Skeletal muscle tissue (tissue), 4 donors: ENCODE data around the gene MYOF. TPM values are rescaled to one million over a fixed set of nuclear protein-coding genes. Genes with fewer than 3 reads are reported as not detected.
A peak's percentile ranks its signal among the peaks of the same experiment; 100 is the strongest.

Experiments
- H3K27ac ChIP-seq: one replicate; pipeline ENCODE4 v1.7.0; 2013; ENCODE audit warnings: mild to moderate bottlenecking, low read depth, low read length, inconsistent platforms
- H3K27me3 ChIP-seq, 3 donors: one replicate each; pipeline ENCODE4 v1.7.0; 2013; ENCODE audit warnings: low read length in 3 of 3; ENCODE audit not compliant: control insufficient read depth in 3 of 3, insufficient read depth in 3 of 3
- H3K36me3 ChIP-seq, 3 donors: one replicate each; pipeline ENCODE4 v1.7.0; 2013; ENCODE audit warnings: low read length in 3 of 3; ENCODE audit not compliant: control insufficient read depth in 3 of 3, insufficient read depth in 3 of 3
- H3K4me1 ChIP-seq, 3 donors: one replicate each; pipeline ENCODE4 v1.7.0; 2013; ENCODE audit warnings: low read length in 3 of 3, mild to moderate bottlenecking in 3 of 3; ENCODE audit not compliant: control insufficient read depth in 3 of 3, insufficient read depth in 3 of 3
- H3K4me3 ChIP-seq, 3 donors: one replicate each; pipeline ENCODE4 v1.7.0; 2013; ENCODE audit warnings: low read length in 3 of 3
- H3K9ac ChIP-seq, 3 donors: one replicate each; pipeline ENCODE4 v1.7.0; 2013; ENCODE audit warnings: low read length in 3 of 3, mild to moderate bottlenecking in 3 of 3, moderate library complexity in 2 of 3, low read depth in 1 of 3
- H3K9me3 ChIP-seq, 3 donors: one replicate each; pipeline ENCODE4 v1.7.0; 2013; ENCODE audit warnings: low read length in 3 of 3; ENCODE audit not compliant: control insufficient read depth in 3 of 3
- total RNA-seq: library from RNA; depleted of rRNA; stranded (reverse); fragments of >200 nt; gene quantifications from one replicate; pipeline ENCODE4 v1.2.3, GENCODE V29; 2014
- donor health status: Osteomylitis.

Gene MYOF
- total RNA-seq, 1 donor from 2014 or later = 45.4 TPM

GRCh38 chr10:93417921-93418320, 64.2 kb downstream of the MYOF start:
- Histone ChIP-seq H3K9me3 (no peaks in the 10 kb centered on the region), H3K27me3 (no peaks in the 10 kb centered on the region), H3K4me1 (peaks cover 22 to 45% (median 27%) of the 10 kb centered on the region in 3 donors), H3K27ac (peak overlapping the region; percentile 34), H3K9ac (no peak overlapping the region), H3K4me3 (no peak overlapping the region), H3K36me3 (no peaks in the 10 kb centered on the region)

DNA sequence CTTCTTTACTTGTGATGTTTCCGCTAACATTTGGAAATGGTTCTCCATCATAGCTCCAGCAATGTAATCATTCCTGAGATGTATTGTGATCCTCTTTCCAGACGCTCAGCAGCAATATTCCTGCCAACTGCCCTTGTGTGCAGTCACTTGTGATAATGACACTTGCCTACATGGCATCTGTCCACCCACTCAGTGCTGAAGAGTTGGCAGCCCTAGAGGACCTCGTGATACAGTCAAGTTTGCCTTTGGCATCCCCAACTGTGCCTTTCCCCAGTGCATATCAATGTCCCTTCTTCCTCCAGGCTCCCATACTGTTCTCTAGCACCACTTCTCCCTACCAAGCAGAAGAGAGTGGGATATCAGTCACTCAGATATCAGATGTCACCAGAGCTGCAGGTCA, 64.9 kb downstream of the MYOF start:
- H3K27ac ChIP-seq = peak overlapping the region; percentile 34

DNA sequence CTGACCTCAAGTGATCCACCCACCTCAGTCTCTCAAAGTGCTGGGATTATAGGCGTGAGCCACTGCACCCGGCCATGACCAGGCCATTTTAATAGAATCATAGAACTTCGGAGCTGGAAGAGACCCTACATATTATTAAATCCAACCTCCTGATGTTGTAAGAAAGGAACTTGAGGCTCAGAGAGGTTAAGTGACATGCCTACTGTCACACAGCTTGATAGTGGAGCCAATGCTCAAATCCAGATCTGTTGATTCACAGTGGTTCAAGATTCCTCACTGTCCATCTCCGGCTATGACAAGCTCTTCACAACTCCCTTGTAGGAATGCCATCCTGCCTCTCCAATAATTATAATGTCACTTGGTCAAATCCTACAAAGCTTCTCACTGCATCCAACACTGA, 65.3 kb downstream of the MYOF start:
- Histone ChIP-seq H3K9ac (no peak overlapping the region), H3K36me3 (no peaks in the 10 kb centered on the region), H3K27me3 (no peaks in the 10 kb centered on the region), H3K4me1 (peaks cover 24 to 42% (median 28%) of the 10 kb centered on the region in 3 donors), H3K9me3 (no peaks in the 10 kb centered on the region), H3K4me3 (no peak overlapping the region), H3K27ac (peak overlapping the region; percentile 34)

More for the DNA sequence above, 64.9 kb downstream of the MYOF start:
- Histone ChIP-seq H3K36me3 (no peaks in the 10 kb centered on the region), H3K9me3 (no peaks in the 10 kb centered on the region), H3K27me3 (no peaks in the 10 kb centered on the region), H3K9ac (no peak overlapping the region), H3K4me1 (peaks cover 23 to 44% (median 29%) of the 10 kb centered on the region in 3 donors), H3K4me3 (no peak overlapping the region)

DNA sequence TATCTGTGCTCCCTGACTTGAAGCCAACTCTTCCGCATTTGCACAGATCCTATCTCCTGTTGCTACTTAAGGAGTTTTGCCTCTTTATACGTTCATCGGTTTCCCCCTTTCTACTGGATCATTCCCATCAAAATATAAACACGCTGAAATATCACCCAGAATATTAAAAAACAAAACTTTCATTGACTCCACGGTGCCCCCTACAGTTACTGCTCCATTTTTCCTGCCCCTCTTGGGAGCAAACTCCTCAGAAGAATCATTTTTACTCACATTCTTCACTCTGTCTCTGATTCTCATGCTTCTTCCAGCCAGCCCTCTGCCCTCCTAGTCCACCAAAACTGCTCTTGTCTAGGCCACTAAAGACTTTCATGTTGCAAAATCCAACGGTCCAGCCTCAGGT, 66.4 kb downstream of the MYOF start:
- Histone ChIP-seq H3K27ac (no peak overlapping the region), H3K4me1 (peaks cover 18 to 32% (median 23%) of the 10 kb centered on the region in 3 donors), H3K9me3 (no peaks in the 10 kb centered on the region), H3K9ac (no peak overlapping the region), H3K27me3 (no peaks in the 10 kb centered on the region), H3K36me3 (no peaks in the 10 kb centered on the region), H3K4me3 (no peak overlapping the region)

- Histone ChIP-seq H3K4me3 (no peak overlapping the region), H3K9me3 (no peaks in the 10 kb centered on the region), H3K4me1 (peaks cover 10 to 14% (median 12%) of the 10 kb centered on the region in 3 donors), H3K27ac (no peak overlapping the region), H3K9ac (no peak overlapping the region), H3K36me3 (peaks cover 0 to 5% (median 0%) of the 10 kb centered on the region in 3 donors), H3K27me3 (no peaks in the 10 kb centered on the region)
Observed at GRCh38 chr10:93413252-93413689, 68.9 kb downstream of the MYOF start.

GRCh38 chr10:93412801-93413200, 69.3 kb downstream of the MYOF start:
- H3K4me3 ChIP-seq = no peak overlapping the region
- peaks cover 0 to 7% (median 0%) of the 10 kb centered on the region in 3 donors for H3K36me3 ChIP-seq
- H3K27me3 ChIP-seq = no peaks in the 10 kb centered on the region
- no peak overlapping the region for H3K27ac ChIP-seq
- peaks cover 10% of the 10 kb centered on the region in 3 donors for H3K4me1 ChIP-seq
- H3K9me3 ChIP-seq = no peaks in the 10 kb centered on the region
- H3K9ac ChIP-seq = no peak overlapping the region

DNA sequence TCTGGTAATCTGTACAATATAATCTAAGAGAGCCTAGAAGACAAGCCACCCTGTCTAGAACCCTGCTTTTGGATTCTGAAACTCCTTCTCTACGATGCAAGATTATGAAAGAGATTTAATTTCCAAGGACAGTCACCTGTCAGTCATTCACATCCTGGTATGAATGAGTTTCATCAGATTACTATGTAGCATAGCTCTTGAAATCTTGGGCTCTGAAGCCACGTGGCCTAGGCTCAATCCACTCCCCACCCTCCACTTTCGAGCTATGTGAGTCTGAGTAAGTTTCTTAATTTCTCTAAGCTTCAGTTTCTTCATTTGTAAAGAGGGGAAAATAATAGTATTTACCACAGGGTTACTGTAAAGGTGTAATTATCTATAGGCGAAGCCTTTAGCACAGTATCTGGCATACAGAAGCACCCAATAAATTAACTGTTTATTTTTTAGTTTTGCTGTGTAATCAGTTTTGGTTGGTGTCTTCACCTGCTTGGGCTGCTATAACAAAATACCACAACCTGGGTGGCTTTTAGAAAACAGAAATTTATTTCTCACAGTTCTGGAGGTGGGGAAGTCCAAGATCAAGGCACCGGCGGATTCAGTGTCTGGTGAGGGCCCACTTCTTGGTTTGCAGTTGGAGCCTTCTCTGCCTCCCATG, 71.3 kb downstream of the MYOF start:
- H3K9ac ChIP-seq = no peak overlapping the region
- H3K9me3 ChIP-seq = no peaks in the 10 kb centered on the region
- H3K4me1 ChIP-seq = peaks cover 0 to 4% (median 2%) of the 10 kb centered on the region in 3 donors
- no peaks in the 10 kb centered on the region for H3K27me3 ChIP-seq
- H3K27ac ChIP-seq = no peak overlapping the region
- no peak overlapping the region for H3K4me3 ChIP-seq
- peaks cover 0 to 8% (median 2%) of the 10 kb centered on the region in 3 donors for H3K36me3 ChIP-seq

DNA sequence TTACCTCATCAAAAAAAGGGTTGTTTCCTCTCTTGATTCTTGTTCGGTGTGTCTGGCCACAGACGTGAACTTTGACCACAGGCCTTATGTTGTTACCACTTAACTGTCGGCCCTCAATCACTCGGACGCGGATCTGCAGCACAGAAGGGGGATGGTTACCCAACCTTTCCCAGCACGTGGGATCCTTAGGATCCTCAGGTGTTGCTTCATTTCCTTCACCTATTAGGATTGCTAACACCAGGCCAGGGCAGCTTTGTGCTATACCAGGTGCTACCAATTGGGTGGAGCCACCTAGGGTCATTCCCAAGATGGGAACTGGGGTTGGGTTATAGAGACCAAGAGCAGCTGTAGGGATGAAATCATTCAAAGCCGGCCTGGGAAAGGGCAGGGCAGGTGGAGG, 73.4 kb downstream of the MYOF start:
- Histone ChIP-seq H3K36me3 (peaks cover 0 to 11% (median 2%) of the 10 kb centered on the region in 3 donors), H3K9ac (no peak overlapping the region), H3K4me3 (no peak overlapping the region), H3K4me1 (peaks cover 0 to 4% (median 2%) of the 10 kb centered on the region in 3 donors), H3K9me3 (no peaks in the 10 kb centered on the region), H3K27ac (no peak overlapping the region), H3K27me3 (no peaks in the 10 kb centered on the region)

GRCh38 chr10:93406364-93407145, 75.6 kb downstream of the MYOF start:
- Histone ChIP-seq H3K9ac (no peak overlapping the region), H3K27ac (no peak overlapping the region), H3K4me1 (no peaks in the 10 kb centered on the region), H3K4me3 (no peak overlapping the region), H3K36me3 (peaks cover 0 to 21% (median 5%) of the 10 kb centered on the region in 3 donors), H3K9me3 (no peaks in the 10 kb centered on the region), H3K27me3 (no peaks in the 10 kb centered on the region)

DNA sequence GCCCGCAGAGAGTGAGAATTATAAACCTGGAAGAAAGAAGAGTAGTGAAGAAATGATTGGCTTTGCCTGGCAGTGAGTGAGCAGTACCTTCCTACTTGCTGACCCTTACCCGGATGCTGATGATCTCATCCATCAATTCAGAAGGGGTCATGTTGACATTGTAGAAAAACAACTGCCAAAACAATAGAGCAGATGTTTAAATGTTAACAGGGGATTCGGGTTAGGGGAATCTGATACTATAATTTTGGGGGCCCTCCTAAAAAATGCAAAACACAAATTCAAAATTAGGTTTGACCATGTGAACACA, 78.1 kb downstream of the MYOF start:
- peaks cover 0 to 18% (median 5%) of the 10 kb centered on the region in 3 donors for H3K36me3 ChIP-seq
- no peak overlapping the region for H3K27ac ChIP-seq
- H3K4me3 ChIP-seq = no peak overlapping the region
- H3K27me3 ChIP-seq = no peaks in the 10 kb centered on the region
- no peaks in the 10 kb centered on the region for H3K4me1 ChIP-seq
- H3K9me3 ChIP-seq = no peaks in the 10 kb centered on the region
- H3K9ac ChIP-seq = no peak overlapping the region
